Brain microvascular endothelial cell (primary cell): ENCODE results near the gene KMT2D.

Source experiments
- DNase-seq: peaks from one replicate; pipeline ENCODE4 v3.0.0-alpha.2; 2020
- H3K27ac ChIP-seq: fragments of 250-450 bp; sonication (Bioruptor Pico); 2 replicates; pipeline ENCODE4 v1.5.1; 2020; ENCODE audit warnings: mild to moderate bottlenecking, moderate library complexity
- H3K27me3 ChIP-seq: fragments of 250-450 bp; sonication (Bioruptor Pico); replicated peaks from 2 replicates; pipeline ENCODE4 v1.5.1; 2020; ENCODE audit warnings: mild to moderate bottlenecking
- H3K36me3 ChIP-seq: fragments of 250-450 bp; sonication (Bioruptor Pico); replicated peaks from 2 replicates; pipeline ENCODE4 v1.5.1; 2020; ENCODE audit warnings: mild to moderate bottlenecking
- H3K4me3 ChIP-seq: 2 replicates; pipeline ENCODE4 v1.5.1; 2011; ENCODE audit warnings: low read depth, mild to moderate bottlenecking, control low read depth, low read length, moderate library complexity
- in situ Hi-C: cut with HindIII; loops from 2 replicates; pipeline ENCODE4 v1.10.0; 2017; ENCODE audit warnings: low sequenced_read_pairs, low pct_ligation_motif_present
- TF ChIP-seq, protein P1 (sequence below): IDR thresholded peaks from 2 replicates; pipeline ENCODE4 v1.5.1; 2011; ENCODE audit warnings: low read depth, mild to moderate bottlenecking, moderate library complexity, low read length, control low read depth, inconsistent platforms; ENCODE audit errors: missing control alignments

The KMT2D gene

DNA sequence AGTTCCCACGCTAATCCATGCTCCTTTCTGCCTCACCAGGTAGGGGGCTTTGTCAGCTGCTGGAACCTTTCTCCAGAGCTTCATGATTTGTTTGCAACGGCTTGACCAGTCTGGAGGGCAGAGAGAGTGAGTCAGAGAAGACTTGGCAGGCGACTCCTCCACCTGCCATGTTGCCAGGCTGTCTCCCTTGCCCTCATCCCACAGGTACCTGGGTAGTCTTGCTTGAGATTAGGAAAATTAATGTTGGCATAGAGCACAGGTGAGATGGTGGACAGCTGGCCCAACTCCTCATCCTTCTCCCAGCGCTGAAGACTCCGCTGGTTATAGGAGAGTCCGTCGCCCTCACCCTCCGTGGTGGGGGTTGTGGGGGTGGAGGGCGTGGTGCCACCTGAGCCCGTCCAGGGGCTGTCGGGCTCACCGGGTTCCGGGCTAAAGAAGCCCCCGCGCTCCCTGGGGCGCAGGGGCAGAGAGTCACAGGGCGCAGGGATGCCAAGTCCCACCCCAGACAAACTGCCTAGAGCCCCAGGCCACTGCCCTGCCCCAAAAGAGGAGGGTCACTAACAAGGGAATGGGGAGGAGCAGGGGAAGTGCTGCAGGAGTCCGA, 18.6 kb downstream of the KMT2D start:
- TF ChIP-seq, protein P1, sequence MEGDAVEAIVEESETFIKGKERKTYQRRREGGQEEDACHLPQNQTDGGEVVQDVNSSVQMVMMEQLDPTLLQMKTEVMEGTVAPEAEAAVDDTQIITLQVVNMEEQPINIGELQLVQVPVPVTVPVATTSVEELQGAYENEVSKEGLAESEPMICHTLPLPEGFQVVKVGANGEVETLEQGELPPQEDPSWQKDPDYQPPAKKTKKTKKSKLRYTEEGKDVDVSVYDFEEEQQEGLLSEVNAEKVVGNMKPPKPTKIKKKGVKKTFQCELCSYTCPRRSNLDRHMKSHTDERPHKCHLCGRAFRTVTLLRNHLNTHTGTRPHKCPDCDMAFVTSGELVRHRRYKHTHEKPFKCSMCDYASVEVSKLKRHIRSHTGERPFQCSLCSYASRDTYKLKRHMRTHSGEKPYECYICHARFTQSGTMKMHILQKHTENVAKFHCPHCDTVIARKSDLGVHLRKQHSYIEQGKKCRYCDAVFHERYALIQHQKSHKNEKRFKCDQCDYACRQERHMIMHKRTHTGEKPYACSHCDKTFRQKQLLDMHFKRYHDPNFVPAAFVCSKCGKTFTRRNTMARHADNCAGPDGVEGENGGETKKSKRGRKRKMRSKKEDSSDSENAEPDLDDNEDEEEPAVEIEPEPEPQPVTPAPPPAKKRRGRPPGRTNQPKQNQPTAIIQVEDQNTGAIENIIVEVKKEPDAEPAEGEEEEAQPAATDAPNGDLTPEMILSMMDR = no peak
- Histone ChIP-seq H3K4me3 (no peak overlapping the region), H3K36me3 (peaks cover 88% of the 10 kb centered on the region), H3K27me3 (no peaks in the 10 kb centered on the region), H3K27ac (no peak overlapping the region)
- in situ Hi-C loops = no loop called here
- DNase-seq = no peak

- no peak overlapping the region for H3K27ac ChIP-seq
- no peaks in the 10 kb centered on the region for H3K27me3 ChIP-seq
- peaks cover 87% of the 10 kb centered on the region for H3K36me3 ChIP-seq
- no peak for DNase-seq
- in situ Hi-C loops = no loop called here
- TF ChIP-seq, protein P1 = no peak
- no peak overlapping the region for H3K4me3 ChIP-seq
Observed at GRCh38 chr12:49041036-49041880, 19.3 kb downstream of the KMT2D start.

DNA sequence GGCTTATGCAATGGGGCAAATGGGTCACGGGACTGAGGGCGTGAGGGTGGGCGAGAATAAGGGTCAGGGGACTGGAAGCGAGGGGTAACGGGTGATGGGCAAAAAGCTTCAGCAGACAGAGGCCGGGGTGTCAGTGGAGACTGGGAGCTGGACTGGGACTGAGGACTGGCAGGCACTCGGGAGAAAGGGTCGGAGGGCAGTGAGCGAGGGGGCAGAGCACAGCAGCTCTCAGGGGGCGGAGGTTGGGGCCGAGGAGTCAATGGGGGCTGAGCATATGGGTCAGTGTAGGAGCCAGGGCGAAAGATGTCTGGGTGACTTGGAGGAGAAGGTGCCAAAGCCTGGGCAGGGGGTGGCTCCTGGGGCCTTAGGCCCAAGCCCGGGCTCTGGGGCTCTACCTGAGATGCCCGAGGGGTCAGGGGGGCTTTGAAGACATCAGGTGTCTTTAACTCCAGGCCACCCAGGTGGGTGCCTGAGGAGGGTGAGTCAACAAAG, 20.2 kb downstream of the KMT2D start:
- TF ChIP-seq, protein P1 = no peak
- DNase-seq = no peak
- in situ Hi-C loops = no loop called here
- Histone ChIP-seq H3K36me3 (peaks cover 86% of the 10 kb centered on the region), H3K27ac (no peak overlapping the region), H3K27me3 (no peaks in the 10 kb centered on the region), H3K4me3 (no peak overlapping the region)

DNA sequence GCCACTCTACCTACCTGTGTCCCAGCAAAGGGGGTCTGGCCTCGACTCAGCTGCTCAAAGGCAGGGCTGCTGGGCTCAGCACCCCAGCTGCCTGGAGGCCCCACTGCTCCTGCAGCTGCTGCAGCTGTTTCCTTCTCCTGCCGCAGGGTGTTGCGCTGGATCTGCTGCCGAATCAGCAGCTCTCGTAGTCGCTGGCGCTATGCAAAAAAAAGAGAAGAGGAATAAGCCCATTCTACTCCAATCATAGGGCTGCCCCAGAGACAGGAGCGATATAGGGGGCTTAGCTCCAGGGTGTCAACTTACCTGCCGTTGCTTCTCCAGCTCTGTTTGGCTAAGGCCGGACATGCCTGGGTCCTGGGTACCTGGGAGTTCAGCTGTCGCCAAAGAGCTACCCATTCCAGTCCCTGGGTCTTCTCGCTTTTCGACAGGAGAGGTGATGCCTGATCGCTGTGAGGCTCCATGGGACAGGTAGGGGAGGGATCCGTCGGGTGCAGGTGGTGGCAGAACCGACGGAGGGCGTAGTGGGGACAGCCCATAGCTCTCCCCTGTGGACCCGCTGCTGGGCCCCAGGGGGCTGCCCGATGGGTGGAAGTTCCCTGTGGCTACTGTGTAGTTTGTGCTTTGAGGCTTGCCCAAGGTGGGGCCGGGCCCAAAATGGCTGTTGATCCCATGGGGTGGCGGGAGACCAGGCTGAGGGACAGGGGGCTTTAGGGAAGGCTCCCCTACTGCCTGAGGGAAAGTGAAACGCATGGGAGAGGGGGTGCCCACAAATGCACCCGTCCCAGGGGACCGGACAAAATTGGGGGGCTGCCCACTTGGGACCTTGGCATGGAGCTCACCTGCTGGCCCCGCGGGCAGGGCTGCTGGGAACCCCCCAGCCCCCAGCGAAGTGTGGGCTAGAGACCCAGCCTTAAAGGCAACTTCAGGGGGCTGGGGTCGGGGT, 20.9 kb downstream of the KMT2D start:
- no peak overlapping the region for H3K4me3 ChIP-seq
- H3K27ac ChIP-seq = no peak overlapping the region
- TF ChIP-seq, protein P1 = no peak
- no peak for DNase-seq
- no peaks in the 10 kb centered on the region for H3K27me3 ChIP-seq
- H3K36me3 ChIP-seq = peaks cover 84% of the 10 kb centered on the region
- in situ Hi-C loops = no loop called here

DNA sequence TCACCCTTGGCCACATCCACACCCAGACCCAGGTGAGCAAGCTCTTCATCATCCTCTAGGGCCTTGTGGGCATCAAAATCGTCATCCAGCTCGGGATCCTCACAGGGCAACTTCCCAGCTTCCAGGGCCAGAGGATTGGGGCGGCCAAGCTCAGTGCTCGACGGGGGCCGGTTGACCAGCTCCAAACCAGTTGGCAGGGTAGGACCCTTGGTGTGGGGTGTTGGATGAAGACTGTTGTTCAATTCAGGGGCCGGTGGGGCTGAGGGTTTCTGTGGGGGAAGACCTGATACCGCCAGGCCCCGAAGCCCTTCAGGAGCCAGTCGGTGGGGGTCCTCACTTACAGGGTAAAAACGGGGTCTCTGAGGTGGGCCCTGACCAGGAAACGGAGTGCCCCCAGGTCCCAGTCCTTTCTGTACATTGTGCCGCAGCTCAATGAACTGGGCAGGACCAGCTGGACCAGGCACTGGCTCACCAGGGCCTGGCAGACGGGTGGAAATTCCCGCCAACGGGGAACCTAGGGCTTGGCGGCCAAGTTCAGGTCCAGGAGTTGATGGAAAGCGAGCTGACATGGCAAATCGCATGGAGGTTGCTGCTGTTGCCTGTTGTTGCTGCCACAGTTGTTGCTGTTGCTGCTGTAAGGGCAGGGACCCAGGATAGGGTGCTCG, 22.2 kb downstream of the KMT2D start:
- Histone ChIP-seq H3K27me3 (no peaks in the 10 kb centered on the region), H3K4me3 (no peak overlapping the region), H3K27ac (no peak overlapping the region), H3K36me3 (peaks cover 83% of the 10 kb centered on the region)
- no peak for DNase-seq
- TF ChIP-seq, protein P1 = no peak
- in situ Hi-C loops = no loop called here
